ENCODE measurements around the gene SLC29A2. TPM values are rescaled to one million over a fixed set of nuclear protein-coding genes. Genes with fewer than 3 reads are reported as not detected.

Gene SLC29A2
- total RNA-seq, 1 experiment from 2014 or later = 39.7 TPM

DNA sequence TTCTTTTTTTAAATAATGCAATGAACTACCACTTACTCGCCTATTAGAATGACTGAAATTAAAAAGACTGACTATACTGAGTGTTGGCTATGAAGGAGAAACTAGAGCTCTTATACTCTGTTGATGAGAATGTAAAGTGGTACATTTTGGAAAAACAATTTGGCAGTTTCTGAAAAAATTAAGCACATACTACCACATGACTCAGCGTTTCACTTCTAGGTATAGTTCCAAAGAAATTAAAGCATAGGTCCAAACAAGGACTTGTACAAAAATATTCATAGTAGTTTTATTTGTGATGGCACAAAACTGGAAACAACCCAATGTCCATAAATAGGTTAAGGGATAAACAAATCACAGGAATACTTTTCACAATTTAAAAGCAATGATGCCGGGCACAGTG, 22.4 kb upstream of the SLC29A2 start:
- Histone ChIP-seq H3K9me3 (ENCODE audit: control insufficient read depth in 1 of 2, insufficient read depth in 1 of 2, low read depth in 1 of 2, low read length in 2 of 2) (no peaks in the 10 kb centered on the region), H4K20me1 (ENCODE audit: insufficient read depth) (no peaks in the 10 kb centered on the region), H3K4me1 (ENCODE audit: control insufficient read depth in 1 of 2, insufficient read depth in 2 of 2, low read length in 2 of 2) (peaks cover 0 to 4% of the 10 kb centered on the region in 2 experiments; a peak in 2 of 4 replicates), H3K4me3 (replicated peaks in 1 of 2; ENCODE audit: low read depth in 1 of 2, low read length in 2 of 2) (no peak overlapping the region), H3K4me2 (ENCODE audit: low read length) (no peak overlapping the region), H3K79me2 (ENCODE audit: insufficient read depth, low read length) (no peaks in the 10 kb centered on the region), H3K27me3 (ENCODE audit: insufficient read depth, low read length) (no peaks in the 10 kb centered on the region), H3K27ac (ENCODE audit: low read depth, low read length) (no peak overlapping the region), H2AFZ (ENCODE audit: low read depth, low read length, poor library complexity, severe bottlenecking) (no peak overlapping the region), H3K36me3 (ENCODE audit: control insufficient read depth in 1 of 2, insufficient read depth in 2 of 2, low read length in 2 of 2) (no peaks in the 10 kb centered on the region), H3K9me2 (ENCODE audit: insufficient read depth) (no peaks in the 10 kb centered on the region), H3K9ac (ENCODE audit: low read length) (no peak overlapping the region)
- intact Hi-C loops (cut with micrococcal nuclease) = no loop called here
- no peak for ATAC-seq
- POLR2A ChIA-PET = no interaction called here
- CTCF ChIA-PET = interaction anchor here (1.1 kb wide), 1 partner anchor 45 kb away, joined by 3 read pairs; no protein-coding TSS in a partner anchor
- no peak for DNase-seq (ENCODE audit: low read depth, low spot score)
- RAD21 ChIA-PET (ENCODE audit: low non-redundant PET in 1 of 2, low total read pairs in 2 of 2, uncharacterized antibody in 2 of 2, unreplicated experiment in 2 of 2) = no interaction called here
- TF ChIP-seq JUND (IDR thresholded peaks at IDR 0.05) = no peak
- TF ChIP-seq, protein P1, sequence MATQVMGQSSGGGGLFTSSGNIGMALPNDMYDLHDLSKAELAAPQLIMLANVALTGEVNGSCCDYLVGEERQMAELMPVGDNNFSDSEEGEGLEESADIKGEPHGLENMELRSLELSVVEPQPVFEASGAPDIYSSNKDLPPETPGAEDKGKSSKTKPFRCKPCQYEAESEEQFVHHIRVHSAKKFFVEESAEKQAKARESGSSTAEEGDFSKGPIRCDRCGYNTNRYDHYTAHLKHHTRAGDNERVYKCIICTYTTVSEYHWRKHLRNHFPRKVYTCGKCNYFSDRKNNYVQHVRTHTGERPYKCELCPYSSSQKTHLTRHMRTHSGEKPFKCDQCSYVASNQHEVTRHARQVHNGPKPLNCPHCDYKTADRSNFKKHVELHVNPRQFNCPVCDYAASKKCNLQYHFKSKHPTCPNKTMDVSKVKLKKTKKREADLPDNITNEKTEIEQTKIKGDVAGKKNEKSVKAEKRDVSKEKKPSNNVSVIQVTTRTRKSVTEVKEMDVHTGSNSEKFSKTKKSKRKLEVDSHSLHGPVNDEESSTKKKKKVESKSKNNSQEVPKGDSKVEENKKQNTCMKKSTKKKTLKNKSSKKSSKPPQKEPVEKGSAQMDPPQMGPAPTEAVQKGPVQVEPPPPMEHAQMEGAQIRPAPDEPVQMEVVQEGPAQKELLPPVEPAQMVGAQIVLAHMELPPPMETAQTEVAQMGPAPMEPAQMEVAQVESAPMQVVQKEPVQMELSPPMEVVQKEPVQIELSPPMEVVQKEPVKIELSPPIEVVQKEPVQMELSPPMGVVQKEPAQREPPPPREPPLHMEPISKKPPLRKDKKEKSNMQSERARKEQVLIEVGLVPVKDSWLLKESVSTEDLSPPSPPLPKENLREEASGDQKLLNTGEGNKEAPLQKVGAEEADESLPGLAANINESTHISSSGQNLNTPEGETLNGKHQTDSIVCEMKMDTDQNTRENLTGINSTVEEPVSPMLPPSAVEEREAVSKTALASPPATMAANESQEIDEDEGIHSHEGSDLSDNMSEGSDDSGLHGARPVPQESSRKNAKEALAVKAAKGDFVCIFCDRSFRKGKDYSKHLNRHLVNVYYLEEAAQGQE (IDR thresholded peaks at IDR 0.05; ENCODE audit: low read depth) = no peak
- TF ChIP-seq, protein P2, sequence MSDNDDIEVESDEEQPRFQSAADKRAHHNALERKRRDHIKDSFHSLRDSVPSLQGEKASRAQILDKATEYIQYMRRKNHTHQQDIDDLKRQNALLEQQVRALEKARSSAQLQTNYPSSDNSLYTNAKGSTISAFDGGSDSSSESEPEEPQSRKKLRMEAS (IDR thresholded peaks at IDR 0.05) = no peak
- TF ChIP-seq SIN3A (IDR thresholded peaks at IDR 0.05; ENCODE audit: low read depth) = no peak
- no peak for TF ChIP-seq SP1 (IDR thresholded peaks at IDR 0.05; ENCODE audit: low read depth)
- TF ChIP-seq CBX3 (IDR thresholded peaks at IDR 0.05; ENCODE audit: low read depth) = no peak
- no peak for TF ChIP-seq FOSL1 (IDR thresholded peaks at IDR 0.05; ENCODE audit: low read depth)
- BruUV-seq (replicated peaks) = no TSS peak

DNA sequence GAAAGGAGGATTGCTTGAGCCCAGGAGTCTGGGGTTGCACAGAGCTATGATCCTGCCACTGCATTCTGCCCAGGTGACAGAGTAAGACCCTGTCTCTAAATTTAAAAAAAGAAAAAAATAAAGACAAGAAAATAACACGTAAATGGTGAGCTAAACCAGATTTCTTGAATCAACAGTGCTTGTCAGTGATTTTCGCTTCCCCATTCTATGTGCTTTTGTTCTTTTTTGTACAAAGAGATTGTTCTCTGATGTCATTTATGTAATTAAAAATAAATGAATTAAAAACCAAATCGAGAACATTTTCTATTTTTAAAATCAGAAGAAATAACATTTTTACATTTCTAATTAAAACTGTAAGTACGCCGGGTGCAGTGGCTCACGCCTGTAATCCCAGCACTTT, 19.8 kb upstream of the SLC29A2 start:
- Histone ChIP-seq H3K4me3 (replicated peaks in 1 of 2; ENCODE audit: low read depth in 1 of 2, low read length in 2 of 2) (no peak overlapping the region), H3K27ac (ENCODE audit: low read depth, low read length) (no peak overlapping the region), H3K9ac (ENCODE audit: low read length) (no peak overlapping the region), H2AFZ (ENCODE audit: low read depth, low read length, poor library complexity, severe bottlenecking) (no peak overlapping the region), H3K4me2 (ENCODE audit: low read length) (no peak overlapping the region), H3K27me3 (ENCODE audit: insufficient read depth, low read length) (no peaks in the 10 kb centered on the region), H3K9me2 (ENCODE audit: insufficient read depth) (no peaks in the 10 kb centered on the region), H3K4me1 (ENCODE audit: control insufficient read depth in 1 of 2, insufficient read depth in 2 of 2, low read length in 2 of 2) (peaks cover 2 to 13% of the 10 kb centered on the region in 2 experiments; a peak in 3 of 4 replicates), H3K79me2 (ENCODE audit: insufficient read depth, low read length) (no peaks in the 10 kb centered on the region), H4K20me1 (ENCODE audit: insufficient read depth) (no peaks in the 10 kb centered on the region), H3K36me3 (ENCODE audit: control insufficient read depth in 1 of 2, insufficient read depth in 2 of 2, low read length in 2 of 2) (no peaks in the 10 kb centered on the region), H3K9me3 (ENCODE audit: control insufficient read depth in 1 of 2, insufficient read depth in 1 of 2, low read depth in 1 of 2, low read length in 2 of 2) (no peaks in the 10 kb centered on the region)
- DNase-seq (ENCODE audit: low read depth, low spot score) (no peak), ATAC-seq (no peak)
- RAD21 ChIA-PET (ENCODE audit: low non-redundant PET in 1 of 2, low total read pairs in 2 of 2, uncharacterized antibody in 2 of 2, unreplicated experiment in 2 of 2) = no interaction called here
- BruUV-seq (replicated peaks) = no TSS peak
- CTCF ChIA-PET = interaction anchor here (1.1 to 10.1 kb wide), 2 partner anchors 11 to 79 kb away, joined by 3 to 121 read pairs; no protein-coding TSS in a partner anchor
- POLR2A ChIA-PET = no interaction called here
- TF ChIP-seq ZNF274 (IDR thresholded peaks at IDR 0.05; ENCODE audit: low read depth, low read length) = no peak
- no peak for TF ChIP-seq FOSL1 (IDR thresholded peaks at IDR 0.05; ENCODE audit: low read depth)
- no peak for TF ChIP-seq TCF7L2 (IDR thresholded peaks at IDR 0.05; ENCODE audit: borderline replicate concordance, extremely low read depth, insufficient read depth, insufficient read length)
- no peak for TF ChIP-seq RAD21 (IDR thresholded peaks at IDR 0.05; ENCODE audit: low read depth)
- no peak for TF ChIP-seq POLR2AphosphoS5 (IDR thresholded peaks at IDR 0.05; ENCODE audit: low read depth, low read length)
- no peak for TF ChIP-seq YY1 (IDR thresholded peaks at IDR 0.05; ENCODE audit: extremely low read depth, insufficient replicate concordance, low read depth, low read length)
- intact Hi-C loops (cut with micrococcal nuclease) = no loop called here

Measured in HCT116 (cell line).